Astrocyte of the cerebellum (primary cell): ENCODE data around the gene C11orf65.

Experiments used
- DNase-seq: peaks from one replicate; pipeline ENCODE4 v3.0.0-alpha.2; 2011; ENCODE audit warnings: low read depth
- H3K4me3 ChIP-seq: 2 replicates; pipeline ENCODE4 v1.5.1; 2011; ENCODE audit warnings: mild to moderate bottlenecking, low read depth, low read length, moderate library complexity
- CTCF ChIP-seq: IDR thresholded peaks from 2 replicates; pipeline ENCODE4 v1.5.1; 2012; ENCODE audit warnings: low read length, low read depth, moderate library complexity, mild to moderate bottlenecking; ENCODE audit errors: missing control alignments
- in situ Hi-C: cut with HindIII; loops from 2 replicates; pipeline ENCODE4 v1.10.0; 2017; ENCODE audit warnings: low sequenced_read_pairs

C11orf65 gene

GRCh38 chr11:108351468-108351867, 115.9 kb downstream of the C11orf65 start:
- no peak overlapping the region for H3K4me3 ChIP-seq
- no peak for DNase-seq
- in situ Hi-C loops: no loop called here
- TF ChIP-seq CTCF: no peak

GRCh38 chr11:108346451-108346850, 120.9 kb downstream of the C11orf65 start:
- H3K4me3 ChIP-seq: no peak overlapping the region
- in situ Hi-C loops: no loop called here
- no peak for TF ChIP-seq CTCF
- DNase-seq: no peak

GRCh38 chr11:108345767-108346166, 121.6 kb downstream of the C11orf65 start:
- DNase-seq: no peak
- H3K4me3 ChIP-seq: no peak overlapping the region
- in situ Hi-C loops: no loop called here
- no peak for TF ChIP-seq CTCF

DNA sequence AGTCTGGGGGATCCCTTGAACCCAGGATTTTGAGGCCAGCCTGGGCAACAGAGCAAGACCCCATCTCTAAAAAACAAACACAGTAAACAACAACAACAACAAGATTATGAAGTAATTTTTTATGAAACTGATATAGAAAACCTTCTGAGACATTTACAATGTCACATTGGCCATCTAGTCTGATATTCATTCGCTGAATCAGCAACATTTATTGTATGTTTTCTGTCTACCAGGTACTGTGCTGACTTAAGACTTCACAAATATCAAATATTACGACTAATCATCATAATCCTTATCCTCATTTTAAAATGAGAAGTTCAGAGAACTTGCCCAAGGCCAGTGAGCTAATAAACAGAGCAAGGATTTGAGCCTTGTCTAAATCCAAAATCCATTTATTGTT, 123.6 kb downstream of the C11orf65 start:
- TF ChIP-seq CTCF: no peak
- H3K4me3 ChIP-seq: no peak overlapping the region
- in situ Hi-C loops: no loop called here
- no peak for DNase-seq

- H3K4me3 ChIP-seq: no peak overlapping the region
- no peak for TF ChIP-seq CTCF
- DNase-seq: no peak
- in situ Hi-C loops: no loop called here
These were observed 125.7 kb downstream of the C11orf65 start for GRCh38 chr11:108341654-108342053.

GRCh38 chr11:108340973-108341372, 126.4 kb downstream of the C11orf65 start:
- no peak for TF ChIP-seq CTCF
- no peak overlapping the region for H3K4me3 ChIP-seq
- DNase-seq: no peak
- in situ Hi-C loops: no loop called here

DNA sequence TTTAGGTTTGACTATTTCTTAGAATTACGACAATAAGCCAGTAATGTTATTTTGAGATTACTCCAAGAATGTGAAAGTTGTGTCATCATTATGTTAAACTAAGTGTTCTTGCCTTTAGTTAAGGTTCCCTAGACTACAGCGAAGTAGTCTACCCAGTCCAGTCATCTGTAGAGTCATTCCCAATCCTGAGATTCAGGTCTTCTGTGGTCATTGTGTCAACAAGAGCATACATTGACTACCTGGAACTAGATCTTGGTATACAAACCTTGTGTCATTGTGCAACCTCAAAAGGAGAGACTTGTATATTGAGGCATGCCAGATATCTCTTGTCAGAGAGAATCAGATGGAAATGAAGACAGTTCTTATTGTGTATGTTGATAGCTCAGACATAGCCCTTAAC, 128.6 kb downstream of the C11orf65 start:
- in situ Hi-C loops: no loop called here
- no peak for DNase-seq
- H3K4me3 ChIP-seq: no peak overlapping the region
- no peak for TF ChIP-seq CTCF
